NCI-H2227 treated with DMSO at 0.1 percent for 48 hours (cell line): ENCODE data around the gene NDUFAB1.
"Not testable (repeated sequence)": the region's sequence is repeated elsewhere in the genome, so short reads cannot be mapped to it uniquely, and the experiment has no call there.

Experiments
- DNase-seq: peaks from one replicate; lab custom pipeline; 2025; lab: John Stamatoyannopoulos, UW

The NDUFAB1 gene

GRCh38 chr16:23554536-23554935 is 41.6 kb downstream of the NDUFAB1 start:
- no peak for DNase-seq

- no peak for DNase-seq
Measured at GRCh38 chr16:23552161-23552560, 44.0 kb downstream of the NDUFAB1 start.

GRCh38 chr16:23549938-23550337 is 46.2 kb downstream of the NDUFAB1 start:
- no peak for DNase-seq

- no peak for DNase-seq
Measured at GRCh38 chr16:23544436-23544835, 51.7 kb downstream of the NDUFAB1 start.

GRCh38 chr16:23540817-23541178 is 55.3 kb downstream of the NDUFAB1 start:
- DNase-seq, result not testable (repeated sequence)

GRCh38 chr16:23539984-23540816 is 55.9 kb downstream of the NDUFAB1 start:
- no peak for DNase-seq

GRCh38 chr16:23538919-23539278 is 57.2 kb downstream of the NDUFAB1 start:
- no peak for DNase-seq

GRCh38 chr16:23537390-23537789 is 58.7 kb downstream of the NDUFAB1 start:
- no peak for DNase-seq

GRCh38 chr16:23535901-23536300 is 60.2 kb downstream of the NDUFAB1 start:
- no peak for DNase-seq

- no peak for DNase-seq
Measured at GRCh38 chr16:23534868-23535860, 61.0 kb downstream of the NDUFAB1 start.

GRCh38 chr16:23532448-23532847 is 63.7 kb downstream of the NDUFAB1 start:
- DNase-seq, result no peak
